Right lobe of liver (tissue), 4 donors: ENCODE measurements around the gene MET.

Source experiments
- POLR2A ChIP-seq: fragments of 450-650 bp; IDR thresholded peaks from one replicate; pipeline ENCODE4 v1.6.1; 2017; ENCODE audit warnings: antibody characterized with exemption, mild to moderate bottlenecking
- TF ChIP-seq, protein P1 (sequence below), 4 donors: fragments of 200-600 bp in 3 of 4; fragments of 450-650 bp in 1 of 4; IDR thresholded peaks; one replicate each; pipeline versions ENCODE4 v1.5.1 to v1.8.0; 2016 to 2022; ENCODE audit warnings: antibody characterized with exemption in 4 of 4, mild to moderate bottlenecking in 2 of 4
- donor health status: DM: no; HTN: no; CAD: no.
- donor health status: DM: no; HTN: no; CAD: no.
- donor health status: DM: no; HTN: yes; CAD: no.

DNA sequence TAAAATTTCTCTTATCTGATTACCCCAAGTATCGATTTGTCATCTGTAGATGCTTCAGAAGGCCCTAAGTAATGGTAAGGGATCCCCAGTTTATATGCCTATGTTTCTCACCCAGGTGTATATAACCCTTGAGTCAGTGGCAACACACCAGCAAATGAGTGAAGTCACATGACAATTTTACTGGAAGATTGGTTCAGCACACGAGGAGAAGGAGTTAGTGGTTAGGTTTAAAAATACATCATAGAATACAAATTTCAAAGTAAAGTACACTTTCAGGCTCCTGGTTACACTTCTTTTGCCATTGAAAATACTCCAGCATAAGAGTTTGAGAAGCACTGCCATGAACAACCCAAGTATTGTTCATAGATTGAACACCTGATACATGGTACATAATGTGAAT, 160.7 kb downstream of the MET start:
- TF ChIP-seq POLR2A = no peak
- TF ChIP-seq, protein P1, sequence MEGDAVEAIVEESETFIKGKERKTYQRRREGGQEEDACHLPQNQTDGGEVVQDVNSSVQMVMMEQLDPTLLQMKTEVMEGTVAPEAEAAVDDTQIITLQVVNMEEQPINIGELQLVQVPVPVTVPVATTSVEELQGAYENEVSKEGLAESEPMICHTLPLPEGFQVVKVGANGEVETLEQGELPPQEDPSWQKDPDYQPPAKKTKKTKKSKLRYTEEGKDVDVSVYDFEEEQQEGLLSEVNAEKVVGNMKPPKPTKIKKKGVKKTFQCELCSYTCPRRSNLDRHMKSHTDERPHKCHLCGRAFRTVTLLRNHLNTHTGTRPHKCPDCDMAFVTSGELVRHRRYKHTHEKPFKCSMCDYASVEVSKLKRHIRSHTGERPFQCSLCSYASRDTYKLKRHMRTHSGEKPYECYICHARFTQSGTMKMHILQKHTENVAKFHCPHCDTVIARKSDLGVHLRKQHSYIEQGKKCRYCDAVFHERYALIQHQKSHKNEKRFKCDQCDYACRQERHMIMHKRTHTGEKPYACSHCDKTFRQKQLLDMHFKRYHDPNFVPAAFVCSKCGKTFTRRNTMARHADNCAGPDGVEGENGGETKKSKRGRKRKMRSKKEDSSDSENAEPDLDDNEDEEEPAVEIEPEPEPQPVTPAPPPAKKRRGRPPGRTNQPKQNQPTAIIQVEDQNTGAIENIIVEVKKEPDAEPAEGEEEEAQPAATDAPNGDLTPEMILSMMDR (IDR thresholded peaks at IDR 0.05) = no peak
